ENCODE data around the gene EFNA1. TPM values are rescaled to one million over a fixed set of nuclear protein-coding genes. Genes with fewer than 3 reads are reported as not detected.

The EFNA1 gene
- total and polyA plus RNA-seq, 2 of the 8 experiments (the other 6 are each of a cell fraction or from before 2014, with no cell fraction given): 4.9 to 14.6 TPM

- TF ChIP-seq CHD7 (IDR thresholded peaks at IDR 0.05; ENCODE audit: insufficient replicate concordance, low read length) (no peak), TEAD4 (IDR thresholded peaks at IDR 0.05; ENCODE audit: low read depth, low read length) (peak; percentile 22; the same call in 1 of the 2 replicates), CBX8 (IDR thresholded peaks at IDR 0.05; ENCODE audit: borderline replicate concordance, low read depth, low read length) (no peak), TCF12 (IDR thresholded peaks at IDR 0.05; ENCODE audit: low read depth, low read length) (0 out of 2 replicates have a peak, but pooled peaks have one; percentile 57), SP4 (IDR thresholded peaks at IDR 0.05; ENCODE audit: low read length) (peak; percentile 88; the same call in 1 of the 2 replicates), RBBP5 (IDR thresholded peaks at IDR 0.05; ENCODE audit: borderline replicate concordance, low read depth, low read length) (no peak), CHD2 (IDR thresholded peaks at IDR 0.05; ENCODE audit: low read length) (0 out of 2 replicates have a peak, but pooled peaks have one; percentile 40), ASH2L (IDR thresholded peaks at IDR 0.05; ENCODE audit: low read length) (peak; percentile 74), RAD21 (IDR thresholded peaks at IDR 0.05 in 1 of 2, conservative IDR thresholded peaks at IDR 0.05 in 1 of 2; ENCODE audit: low read depth in 2 of 2, low read length in 2 of 2) (peak; percentile 98 to 99), BRCA1 (IDR thresholded peaks at IDR 0.05; ENCODE audit: low read depth, low read length) (no peak)
These were observed 42.8 kb upstream of the EFNA1 start (continued) for GRCh38 chr1:155084722-155085503.

Data from H1 (cell line).